RPMI8226 (cell line): ENCODE data around the gene EHBP1L1.
A peak's percentile ranks its signal among the peaks of the same experiment; 100 is the strongest.

Experiments
- DNase-seq: peaks from one replicate; pipeline ENCODE4 v3.0.0-alpha.2; 2015

Gene EHBP1L1

GRCh38 chr11:65580031-65580692 is 4.3 kb downstream of the EHBP1L1 start:
- DNase-seq: no peak

- DNase-seq: no peak
Observed at GRCh38 chr11:65580756-65581155, 4.9 kb downstream of the EHBP1L1 start.

GRCh38 chr11:65581928-65582327 is 6.1 kb downstream of the EHBP1L1 start:
- no peak for DNase-seq

GRCh38 chr11:65583589-65583988 is 7.7 kb downstream of the EHBP1L1 start:
- no peak for DNase-seq

- no peak for DNase-seq
Observed at GRCh38 chr11:65584106-65584505, 8.3 kb downstream of the EHBP1L1 start.

GRCh38 chr11:65584723-65585171 is 8.9 kb downstream of the EHBP1L1 start:
- no peak for DNase-seq

GRCh38 chr11:65585396-65586246 is 9.8 kb downstream of the EHBP1L1 start:
- DNase-seq: no peak

- no peak for DNase-seq
Observed at GRCh38 chr11:65586247-65586630, 10.4 kb downstream of the EHBP1L1 start.

- DNase-seq: peak; percentile 71
Observed at GRCh38 chr11:65586676-65587075, 10.8 kb downstream of the EHBP1L1 start.

GRCh38 chr11:65588199-65589054 is 12.6 kb downstream of the EHBP1L1 start:
- peak; percentile 97 for DNase-seq

- DNase-seq: peak; percentile 80
Observed at GRCh38 chr11:65589444-65590239, 13.8 kb downstream of the EHBP1L1 start.

GRCh38 chr11:65590240-65590738 is 14.4 kb downstream of the EHBP1L1 start:
- peak; percentile 99 for DNase-seq

GRCh38 chr11:65591939-65592857 is 16.3 kb downstream of the EHBP1L1 start:
- no peak for DNase-seq

GRCh38 chr11:65592858-65593517 is 17.1 kb downstream of the EHBP1L1 start:
- no peak for DNase-seq

GRCh38 chr11:65593518-65594414 is 17.9 kb downstream of the EHBP1L1 start:
- peak; percentile 54 for DNase-seq

GRCh38 chr11:65595131-65595530 is 19.3 kb downstream of the EHBP1L1 start:
- DNase-seq: no peak

- DNase-seq: peak; percentile 56
Observed at GRCh38 chr11:65595543-65596281, 19.9 kb downstream of the EHBP1L1 start, which contains the start of gene KCNK7. KCNK7 (minus strand) TSS chr11:65595800; CDS start chr11:65595772, 28 bp downstream.

GRCh38 chr11:65596520-65596919 is 20.7 kb downstream of the EHBP1L1 start:
- DNase-seq: no peak
